OCI-M2 (cell line): ENCODE results near the gene LIAS.
A peak's percentile ranks its signal among the peaks of the same experiment; 100 is the strongest.
"Not testable (repeated sequence)": the region's sequence is repeated elsewhere in the genome, so short reads cannot be mapped to it uniquely, and the experiment has no call there.

ENCODE experiments used
- DNase-seq: peaks from one replicate; lab custom pipeline; 2025; ENCODE audit not compliant: unreplicated experiment; lab: John Stamatoyannopoulos, UW

The LIAS gene

GRCh38 chr4:39497909-39498726 is 39.3 kb downstream of the LIAS start:
- DNase-seq = no peak

- DNase-seq = no peak
These were observed 39.8 kb downstream of the LIAS start for GRCh38 chr4:39498727-39499020.

- no peak for DNase-seq
These were observed 43.3 kb downstream of the LIAS start for GRCh38 chr4:39502019-39502663.

GRCh38 chr4:39502664-39503035 is 43.8 kb downstream of the LIAS start:
- not testable (repeated sequence) for DNase-seq

- DNase-seq = no peak
These were observed 45.7 kb downstream of the LIAS start for GRCh38 chr4:39504538-39504937.

GRCh38 chr4:39505581-39505980 is 46.7 kb downstream of the LIAS start:
- DNase-seq = no peak

GRCh38 chr4:39510348-39510929 is 51.6 kb downstream of the LIAS start:
- no peak for DNase-seq

GRCh38 chr4:39514266-39514665 is 55.4 kb downstream of the LIAS start:
- not testable (repeated sequence) for DNase-seq

GRCh38 chr4:39514888-39515401 is 56.1 kb downstream of the LIAS start:
- no peak for DNase-seq

- DNase-seq = not testable (repeated sequence)
These were observed 57.0 kb downstream of the LIAS start for GRCh38 chr4:39515669-39516401.

GRCh38 chr4:39516407-39516966 is 57.6 kb downstream of the LIAS start:
- no peak for DNase-seq

- DNase-seq = no peak
These were observed 59.6 kb downstream of the LIAS start for GRCh38 chr4:39518484-39518883.

GRCh38 chr4:39521253-39521919 is 62.5 kb downstream of the LIAS start:
- no peak for DNase-seq

- no peak for DNase-seq
These were observed 63.2 kb downstream of the LIAS start for GRCh38 chr4:39522068-39522467.

GRCh38 chr4:39524161-39524957 is 65.5 kb downstream of the LIAS start:
- DNase-seq = no peak

GRCh38 chr4:39525822-39526690 is 67.2 kb downstream of the LIAS start:
- DNase-seq = no peak

- DNase-seq = no peak
These were observed 68.0 kb downstream of the LIAS start for GRCh38 chr4:39526765-39527295.

GRCh38 chr4:39527296-39528060 is 68.6 kb downstream of the LIAS start, which contains the start of gene UGDH:
Gene UGDH, minus strand, starts transcription at chr4:39527439. Its CDS starts 5,927 bp downstream, at chr4:39521512.
- DNase-seq = peak; percentile 52
